Fibroblast of mammary gland (primary cell): ENCODE measurements around the gene ZYX.

Experiments
- DNase-seq: peaks from one replicate; pipeline ENCODE4 v3.0.0-alpha.2; 2010; ENCODE audit warnings: low read depth
- H3K4me3 ChIP-seq: 2 replicates; pipeline ENCODE4 v1.5.1; 2011; ENCODE audit warnings: low read depth, mild to moderate bottlenecking, low read length, moderate library complexity; ENCODE audit not compliant: control insufficient read depth
- CTCF ChIP-seq: conservative IDR thresholded peaks from 2 replicates; pipeline ENCODE4 v1.5.1; 2011; ENCODE audit warnings: low read depth, low read length, inconsistent platforms; ENCODE audit not compliant: control insufficient read depth, insufficient read depth

ZYX gene

GRCh38 chr7:143436325-143436946, 55.3 kb downstream of the ZYX start:
- no peak overlapping the region for H3K4me3 ChIP-seq
- no peak for DNase-seq
- TF ChIP-seq CTCF = no peak

GRCh38 chr7:143437578-143437977, 56.4 kb downstream of the ZYX start:
- no peak for DNase-seq
- TF ChIP-seq CTCF = no peak
- H3K4me3 ChIP-seq = no peak overlapping the region

GRCh38 chr7:143439866-143440265, 58.7 kb downstream of the ZYX start:
- DNase-seq = no peak
- no peak for TF ChIP-seq CTCF
- no peak overlapping the region for H3K4me3 ChIP-seq
